BE2C (cell line): ENCODE results near the gene CLEC3A.
"Not testable (repeated sequence)": the region's sequence is repeated elsewhere in the genome, so short reads cannot be mapped to it uniquely, and the experiment has no call there.

Experiments
- DNase-seq: peaks from one replicate; pipeline ENCODE4 v3.0.0-alpha.2; 2020
- H3K27me3 ChIP-seq: fragments of 250-450 bp; sonication (Bioruptor Pico); 2 replicates; pipeline ENCODE4 v1.5.1; 2020; ENCODE audit warnings: mild to moderate bottlenecking
- H3K36me3 ChIP-seq: fragments of 250-450 bp; sonication (Bioruptor Pico); 2 replicates; pipeline ENCODE4 v1.5.1; 2020; ENCODE audit warnings: mild to moderate bottlenecking
- H3K4me1 ChIP-seq: fragments of 250-450 bp; sonication (Bioruptor Pico); 2 replicates; pipeline ENCODE4 v1.5.1; 2020
- H3K4me3 ChIP-seq: 2 replicates; pipeline ENCODE4 v1.5.1; 2011; ENCODE audit warnings: low read depth, low read length
- H3K9me3 ChIP-seq: fragments of 250-450 bp; sonication (Bioruptor Pico); 2 replicates; pipeline ENCODE4 v1.5.1; 2020
- CTCF ChIP-seq: IDR thresholded peaks from 2 replicates; pipeline ENCODE4 v1.5.1; 2012; ENCODE audit warnings: mild to moderate bottlenecking, low read depth, low read length

CLEC3A gene

GRCh38 chr16:78035012-78035411 lies 12.7 kb downstream of the CLEC3A start:
- Histone ChIP-seq H3K4me1 (no peaks in the 10 kb centered on the region), H3K4me3 (no peak overlapping the region), H3K36me3 (no peaks in the 10 kb centered on the region), H3K9me3 (no peaks in the 10 kb centered on the region), H3K27me3 (no peaks in the 10 kb centered on the region)
- no peak for DNase-seq
- TF ChIP-seq CTCF, result no peak

- H3K36me3 ChIP-seq, result no peaks in the 10 kb centered on the region
- TF ChIP-seq CTCF, result no peak
- no peaks in the 10 kb centered on the region for H3K27me3 ChIP-seq
- H3K4me1 ChIP-seq, result no peaks in the 10 kb centered on the region
- no peak overlapping the region for H3K4me3 ChIP-seq
- DNase-seq, result no peak
- no peaks in the 10 kb centered on the region for H3K9me3 ChIP-seq
Observed at GRCh38 chr16:78040396-78040795, 18.0 kb downstream of the CLEC3A start.

GRCh38 chr16:78045865-78046581 lies 23.7 kb downstream of the CLEC3A start:
- H3K4me1 ChIP-seq, result no peaks in the 10 kb centered on the region
- H3K36me3 ChIP-seq, result no peaks in the 10 kb centered on the region
- TF ChIP-seq CTCF, result no peak
- H3K9me3 ChIP-seq, result no peaks in the 10 kb centered on the region
- no peaks in the 10 kb centered on the region for H3K27me3 ChIP-seq
- DNase-seq, result no peak
- H3K4me3 ChIP-seq, result no peak overlapping the region

- no peak for DNase-seq
- Histone ChIP-seq H3K36me3 (no peaks in the 10 kb centered on the region), H3K4me1 (no peaks in the 10 kb centered on the region), H3K27me3 (no peaks in the 10 kb centered on the region), H3K9me3 (no peaks in the 10 kb centered on the region), H3K4me3 (no peak overlapping the region)
- TF ChIP-seq CTCF, result no peak
Observed at GRCh38 chr16:78048319-78048718, 26.0 kb downstream of the CLEC3A start.

- H3K4me3 ChIP-seq, result no peak overlapping the region
- no peak for DNase-seq
- H3K27me3 ChIP-seq, result no peaks in the 10 kb centered on the region
- H3K4me1 ChIP-seq, result no peaks in the 10 kb centered on the region
- no peak for TF ChIP-seq CTCF
- no peaks in the 10 kb centered on the region for H3K36me3 ChIP-seq
- no peaks in the 10 kb centered on the region for H3K9me3 ChIP-seq
Observed at GRCh38 chr16:78050734-78051400, 28.5 kb downstream of the CLEC3A start.

- H3K4me1 ChIP-seq, result no peaks in the 10 kb centered on the region
- H3K36me3 ChIP-seq, result no peaks in the 10 kb centered on the region
- no peak for DNase-seq
- no peaks in the 10 kb centered on the region for H3K9me3 ChIP-seq
- TF ChIP-seq CTCF, result no peak
- no peaks in the 10 kb centered on the region for H3K27me3 ChIP-seq
- no peak overlapping the region for H3K4me3 ChIP-seq
Observed at GRCh38 chr16:78057803-78058564, 35.6 kb downstream of the CLEC3A start.

- H3K4me1 ChIP-seq, H3K27me3 ChIP-seq, H3K9me3 ChIP-seq, DNase-seq, H3K4me3 ChIP-seq, H3K36me3 ChIP-seq: not testable (repeated sequence)
Observed at GRCh38 chr16:78059806-78060205, 37.5 kb downstream of the CLEC3A start.
